ENCODE data around the gene YY1. TPM values are rescaled to one million over a fixed set of nuclear protein-coding genes. Genes with fewer than 3 reads are reported as not detected.
"Not testable (repeated sequence)": the region's sequence is repeated elsewhere in the genome, so short reads cannot be mapped to it uniquely, and the experiment has no call there.

Gene YY1
- total RNA-seq, 2 donors from 2014 or later, result 57.4 to 70.1 TPM

DNA sequence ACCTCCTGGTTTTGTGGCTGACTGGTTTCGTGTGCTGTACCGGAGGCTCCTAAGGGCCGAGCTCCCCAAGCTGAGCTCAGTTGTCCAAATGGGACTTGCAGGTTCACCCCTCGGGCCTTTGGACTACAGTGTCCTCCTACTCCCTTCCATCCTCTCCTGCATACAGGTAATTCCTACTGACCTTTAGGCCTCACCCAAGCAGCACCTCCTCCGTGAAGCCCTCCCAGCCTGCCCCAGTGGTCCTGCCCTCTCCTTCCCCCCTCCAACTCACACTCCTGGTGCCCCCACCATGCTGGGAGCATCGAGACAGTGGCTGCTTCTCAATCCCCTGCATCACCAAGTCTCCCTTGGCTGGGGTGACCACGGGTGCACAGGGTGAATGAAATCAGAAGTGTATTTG lies 27.1 kb upstream of the YY1 start:
- intact Hi-C loops (cut with DNase I, micrococcal nuclease), result no loop called here
- no peak for ATAC-seq
- no peak for DNase-seq

DNA sequence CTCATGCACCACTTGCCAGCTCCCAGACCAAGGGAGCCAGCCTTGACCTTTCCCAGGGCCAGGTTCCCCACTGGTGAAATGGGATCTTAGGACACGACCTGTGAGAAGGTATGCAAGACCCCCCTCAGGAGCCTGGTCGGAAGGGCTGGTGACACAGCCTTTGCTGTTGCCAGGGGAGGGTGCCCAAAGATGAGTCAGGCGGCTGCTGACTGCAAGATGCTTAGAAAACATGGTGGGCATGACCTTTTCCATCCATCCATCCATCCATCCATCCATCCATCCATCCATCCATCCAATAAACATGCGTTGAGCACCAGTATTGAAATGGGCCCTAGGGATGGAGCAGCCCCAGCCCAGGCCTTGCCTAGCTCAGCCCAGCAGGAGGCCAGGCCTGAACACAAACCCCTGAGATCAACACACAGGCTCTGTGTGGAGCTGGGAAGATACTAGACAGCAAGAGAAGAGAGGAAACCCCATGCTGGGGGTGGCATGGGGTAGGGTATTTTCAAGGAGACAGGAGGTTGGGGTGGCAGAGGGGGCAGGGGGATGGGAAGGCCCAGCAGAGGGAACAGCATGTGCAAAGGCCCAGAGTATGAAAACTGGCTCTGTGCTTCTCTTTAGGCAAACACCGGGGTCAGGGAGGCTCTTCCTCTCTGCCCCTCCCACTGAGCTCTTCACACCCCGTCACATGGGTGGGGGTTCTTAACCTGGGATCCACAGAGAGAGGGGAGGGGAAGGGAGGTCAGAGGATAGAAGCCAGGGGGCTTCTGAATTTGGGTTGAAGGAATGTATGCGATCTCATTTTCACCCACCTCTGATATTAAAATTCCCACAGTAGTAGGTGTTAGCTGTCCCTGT lies 26.2 kb upstream of the YY1 start:
- no peak for ATAC-seq
- no peak for DNase-seq

DNA sequence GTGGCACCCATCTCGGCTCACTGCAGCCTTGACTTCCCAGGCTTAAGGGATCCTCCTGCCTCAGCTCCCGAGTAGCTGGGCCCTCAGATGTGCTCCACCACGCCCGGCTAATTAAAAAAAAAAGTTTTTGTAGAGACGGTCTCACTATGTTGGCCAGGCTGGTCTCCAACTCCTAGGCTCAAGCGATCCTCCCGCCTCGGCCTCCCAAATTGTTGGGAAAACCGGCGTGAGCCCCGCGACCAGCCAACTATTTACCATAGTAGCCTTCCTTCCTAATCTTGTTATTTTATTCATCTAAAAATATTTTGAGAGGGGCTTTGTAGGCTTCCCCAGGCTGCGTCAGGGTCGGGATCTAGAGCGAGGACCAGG lies 25.4 kb upstream of the YY1 start:
- no peak for ATAC-seq
- intact Hi-C loops (cut with DNase I, micrococcal nuclease), result no loop called here
- no peak for DNase-seq

More for the DNA sequence above, 26.2 kb upstream of the YY1 start:
- intact Hi-C loops (cut with DNase I, micrococcal nuclease), result no loop called here

DNA sequence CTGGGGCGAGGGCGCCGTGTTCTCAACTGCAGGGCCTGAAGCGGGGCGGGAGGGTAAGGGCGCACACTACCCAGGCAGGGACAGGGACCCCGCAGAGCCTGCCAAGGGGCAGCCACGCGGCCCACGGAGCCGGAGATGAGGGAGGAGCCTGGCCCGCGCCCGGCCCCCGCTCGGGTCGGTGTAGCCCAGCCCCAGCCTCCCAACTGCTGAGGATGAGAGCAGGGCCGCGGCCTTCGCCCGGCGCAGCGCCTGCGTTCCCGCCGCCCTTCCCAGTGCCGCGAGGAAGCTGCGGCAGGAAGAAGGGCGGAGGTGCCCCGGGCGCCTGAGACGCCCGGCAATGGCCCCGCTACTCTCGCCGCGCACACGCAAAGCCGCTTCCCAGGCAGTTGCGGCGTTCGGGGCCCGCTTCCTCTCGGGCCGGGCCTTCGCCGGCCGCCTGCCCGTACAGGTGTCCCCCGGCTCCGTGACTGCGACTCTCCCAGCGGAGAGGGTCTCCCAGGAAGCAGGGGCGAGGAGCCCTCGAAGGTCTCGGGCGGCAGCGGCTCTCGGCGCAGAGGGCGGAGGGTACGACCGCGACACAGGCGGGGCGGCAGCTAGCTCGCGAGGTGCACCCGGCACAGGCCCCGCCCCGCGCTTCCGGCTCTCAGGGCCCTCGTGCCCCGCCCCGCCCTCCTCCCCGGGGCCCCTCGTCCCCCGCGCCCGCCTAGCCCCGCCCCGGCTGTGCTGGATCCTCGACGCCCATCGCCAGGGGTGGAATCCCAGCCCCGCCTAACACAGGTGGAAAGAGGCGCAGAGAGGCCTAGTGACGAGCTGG lies 24.8 kb upstream of the YY1 start:
- peak; percentile 95 for ATAC-seq
- peak; percentile 93 to 98 for DNase-seq
- intact Hi-C loops (cut with DNase I, micrococcal nuclease), result no loop called here

DNA sequence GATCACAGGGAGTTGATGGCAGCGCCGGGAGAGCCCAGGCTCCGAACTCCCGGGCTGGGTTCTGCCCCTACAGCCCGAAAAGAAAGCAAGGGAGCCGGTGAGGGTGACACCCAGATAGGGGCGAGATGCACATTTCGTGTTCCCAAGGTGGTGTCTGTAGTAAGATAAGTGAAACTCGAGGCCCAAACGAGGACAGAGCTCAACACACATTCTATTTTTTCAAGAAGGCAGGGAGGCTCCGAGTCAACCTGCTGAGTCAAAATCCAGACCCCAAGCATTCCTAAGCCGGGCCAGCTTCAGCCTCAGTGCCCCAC lies 24.2 kb upstream of the YY1 start:
- ATAC-seq (no peak), DNase-seq (no peak)
- intact Hi-C loops (cut with DNase I, micrococcal nuclease), result no loop called here

DNA sequence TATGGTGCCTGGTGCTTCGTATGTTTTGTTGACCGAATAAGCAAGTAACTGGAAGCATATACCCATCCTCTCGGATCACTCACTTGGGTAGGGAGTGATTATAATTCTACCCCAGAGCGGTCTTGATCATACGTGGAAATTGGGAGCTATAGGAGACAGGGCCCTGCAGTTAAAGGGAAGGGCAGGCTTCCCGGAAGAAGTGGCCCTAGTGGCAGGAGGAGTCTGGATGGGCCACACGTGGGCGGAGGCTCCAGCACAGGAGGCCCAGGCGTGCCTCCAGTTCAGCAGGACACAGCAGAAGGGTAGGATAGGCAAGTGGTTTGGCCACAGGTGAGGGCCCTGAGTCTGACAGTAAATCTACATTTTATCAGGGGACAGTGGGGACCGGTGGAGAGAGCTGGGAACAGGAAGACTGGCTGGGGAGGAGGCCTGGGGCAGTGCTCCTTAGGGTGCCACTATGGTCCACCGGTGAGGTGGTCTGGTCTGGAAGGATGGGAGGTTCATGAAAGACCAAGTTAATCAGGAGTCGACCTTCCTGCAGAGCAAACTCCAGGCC lies 23.5 kb upstream of the YY1 start:
- intact Hi-C loops (cut with DNase I, micrococcal nuclease), result no loop called here
- ATAC-seq (peak; percentile 9), DNase-seq (peak in 1 of 2 donors; percentile 16)

DNA sequence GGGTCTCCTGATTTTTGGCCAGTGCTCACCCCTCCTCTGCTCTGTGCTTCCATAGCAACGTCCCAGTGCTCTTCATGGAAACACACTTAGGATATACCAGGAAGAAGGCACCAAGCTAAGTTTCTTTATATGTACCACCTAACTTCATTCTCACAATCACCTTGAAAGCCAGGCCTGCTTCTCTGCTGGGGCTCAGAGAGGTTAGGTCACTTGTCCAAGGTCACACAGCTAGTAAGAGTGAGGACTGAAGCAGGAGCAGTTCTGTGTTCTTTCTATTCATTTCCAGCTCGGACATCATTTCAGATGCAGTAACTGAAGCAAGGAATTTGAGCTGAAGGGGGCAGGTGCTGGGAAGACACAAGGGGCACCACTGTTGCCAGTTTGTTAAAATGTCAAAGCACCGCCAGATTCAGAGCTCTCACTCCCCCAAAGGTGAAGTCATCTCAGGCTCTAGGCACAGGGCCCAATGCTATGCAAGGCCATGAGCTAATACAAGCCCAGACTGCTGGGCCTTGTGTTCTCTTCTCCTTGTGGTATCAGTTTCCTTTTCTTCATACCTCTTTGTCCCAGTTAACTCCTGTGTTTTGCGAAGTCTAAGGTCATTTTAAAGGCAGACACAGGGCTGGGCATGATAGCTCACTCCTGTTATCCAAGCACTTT lies 19.7 kb upstream of the YY1 start:
- no peak for ATAC-seq
- no peak for DNase-seq

DNA sequence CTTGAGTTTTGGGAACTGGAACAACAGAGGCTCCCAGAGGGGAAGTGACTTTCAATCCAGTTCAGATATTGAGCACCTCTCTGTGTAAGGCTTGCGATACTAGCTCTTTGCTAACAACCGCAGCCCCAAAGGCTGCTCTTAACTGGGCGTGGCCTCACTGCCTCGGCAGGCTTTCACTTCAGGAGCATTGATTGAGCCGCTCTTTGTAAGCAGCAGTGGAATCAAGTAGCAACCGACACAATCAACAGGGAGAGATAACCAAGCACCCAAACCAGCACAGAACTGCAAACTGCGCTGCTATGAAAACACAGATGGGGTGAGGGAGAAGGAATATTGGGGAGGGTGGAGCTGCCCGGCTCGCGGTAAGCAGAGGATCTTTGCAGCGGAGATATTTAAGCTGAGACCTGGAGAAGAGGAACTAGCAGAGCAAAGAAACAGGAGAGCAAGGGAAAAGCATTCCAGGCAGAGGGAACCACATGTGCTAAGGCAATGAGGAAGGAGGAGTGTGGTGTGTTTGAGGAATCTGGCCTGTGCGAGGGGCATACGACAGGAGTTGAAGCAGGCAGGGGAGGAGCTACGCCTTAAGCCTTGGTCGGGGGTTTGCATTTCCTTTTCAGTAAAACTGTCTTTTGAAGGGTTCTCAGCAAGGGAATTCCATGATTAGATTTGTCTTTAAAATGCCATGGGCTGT lies 17.3 kb upstream of the YY1 start:
- DNase-seq, result peak; percentile 67 to 75
- ATAC-seq, result peak; percentile 87
- intact Hi-C loops (cut with DNase I, micrococcal nuclease), result no loop called here

More for the DNA sequence above, 19.7 kb upstream of the YY1 start:
- intact Hi-C loops (cut with DNase I, micrococcal nuclease), result no loop called here

DNA sequence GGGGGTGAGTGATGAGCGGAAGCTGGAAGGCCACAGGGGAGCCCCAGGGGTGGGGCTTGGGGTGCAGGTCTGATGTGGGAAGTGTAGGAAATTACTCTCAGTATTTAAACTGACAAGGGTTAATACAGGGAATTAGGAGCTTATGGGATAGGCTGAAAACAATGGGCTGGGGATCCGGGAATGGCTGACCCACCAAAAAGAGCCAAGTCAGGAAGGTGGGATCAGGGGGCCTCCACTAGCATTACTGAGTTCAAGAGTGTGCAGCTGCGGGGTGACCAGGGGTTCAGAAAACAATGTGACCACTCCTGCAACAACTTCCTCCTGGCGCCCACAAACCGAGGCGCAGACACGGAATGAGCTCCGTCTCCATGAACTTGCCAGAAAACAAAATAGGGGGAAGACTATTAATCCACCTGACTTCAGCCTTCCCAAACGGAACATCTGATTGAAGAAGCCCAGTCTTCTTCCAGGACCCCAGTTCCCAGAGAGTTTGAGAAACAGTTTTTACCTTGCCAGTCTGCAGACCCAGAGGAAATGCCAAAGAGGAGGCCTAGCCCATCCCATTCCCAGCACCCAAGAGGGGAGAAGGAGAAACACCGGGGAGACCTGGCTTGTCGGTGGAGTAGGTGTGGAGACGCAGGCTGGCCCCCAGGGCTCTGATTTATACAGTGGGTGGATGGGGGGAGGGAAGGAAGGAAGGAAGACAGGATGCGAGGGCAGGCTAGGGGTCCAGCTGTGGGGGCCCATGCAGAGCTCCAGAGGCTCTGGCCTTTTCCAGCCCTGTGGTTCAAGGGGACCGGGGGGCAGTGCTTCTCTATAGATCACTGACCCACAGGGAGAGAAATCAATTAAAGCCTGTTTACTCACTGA lies 16.5 kb upstream of the YY1 start:
- DNase-seq (no peak), ATAC-seq (peak; percentile 2)
- intact Hi-C loops (cut with DNase I, micrococcal nuclease), result no loop called here

DNA sequence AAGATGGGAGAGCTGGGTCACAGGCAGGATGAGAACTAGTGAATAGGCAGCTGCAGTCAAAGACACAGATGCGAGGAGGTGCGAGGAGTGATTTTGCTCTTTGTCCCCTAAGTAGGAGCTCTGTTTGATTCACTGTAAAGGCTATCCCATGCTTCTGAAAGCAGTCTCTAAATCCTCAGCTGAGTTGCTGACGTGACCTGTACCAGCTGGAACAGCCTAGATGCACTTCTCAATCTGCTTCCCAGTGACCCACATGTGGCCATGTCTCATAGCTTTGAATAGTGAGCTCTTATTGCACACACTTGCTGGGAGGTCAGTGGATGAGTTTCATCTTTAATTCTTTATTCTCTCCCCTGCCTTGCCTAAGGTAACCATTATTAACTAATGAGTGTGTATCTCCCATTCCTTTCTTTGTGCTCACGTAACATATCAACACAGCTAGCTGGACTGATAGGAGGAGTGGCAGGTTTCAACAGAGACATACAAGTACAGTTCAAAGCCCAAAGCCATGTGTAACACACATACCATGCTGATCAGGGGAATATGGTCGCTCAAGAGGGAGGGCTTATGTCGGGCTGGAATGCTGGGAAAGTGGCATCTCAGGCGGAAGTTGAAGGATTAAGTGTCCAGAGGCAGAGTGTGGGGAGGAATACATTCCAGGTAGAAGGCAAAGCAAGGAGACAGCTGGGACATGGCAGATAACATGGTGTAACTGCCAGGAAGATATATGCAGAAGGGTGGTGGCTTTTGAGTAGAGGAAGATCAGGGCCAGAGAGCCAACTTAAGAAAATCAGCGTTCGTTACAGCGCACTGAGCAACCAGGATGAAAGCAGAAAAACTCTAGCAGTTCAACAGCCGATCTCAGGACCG lies 15.4 kb upstream of the YY1 start:
- DNase-seq (no peak), ATAC-seq (no peak)
- intact Hi-C loops (cut with DNase I, micrococcal nuclease), result no loop called here

DNA sequence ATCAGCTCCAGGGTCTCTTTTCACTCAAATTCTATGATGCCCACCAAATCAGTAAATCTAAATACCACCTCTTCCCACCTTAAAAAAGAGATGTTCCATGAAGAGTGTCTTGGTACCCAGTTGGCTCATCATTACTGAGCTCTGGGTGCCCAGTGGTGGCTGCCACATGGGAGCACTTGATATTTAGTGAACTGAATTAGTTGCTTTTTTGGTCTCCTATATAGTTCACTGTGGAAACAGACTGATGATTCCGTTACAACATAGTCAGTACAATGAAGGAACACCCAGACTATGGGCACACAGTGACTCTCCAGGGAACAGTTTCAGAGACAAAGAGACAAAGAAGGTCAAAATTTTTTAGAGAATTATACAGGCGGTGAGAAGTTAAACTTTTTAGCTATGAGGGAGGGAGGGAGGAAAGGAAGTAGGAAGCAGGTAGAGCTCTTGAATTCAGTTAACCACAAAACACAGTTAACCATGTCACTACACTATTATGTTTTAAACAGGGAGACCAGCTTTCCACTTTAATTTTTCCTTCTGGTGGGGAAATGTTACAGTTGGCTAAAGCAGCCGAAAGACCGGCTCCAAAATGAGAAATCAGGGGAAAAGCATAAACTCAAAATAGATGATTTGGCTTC lies 14.6 kb upstream of the YY1 start:
- DNase-seq (no peak), ATAC-seq (no peak)
- intact Hi-C loops (cut with DNase I, micrococcal nuclease), result no loop called here

DNA sequence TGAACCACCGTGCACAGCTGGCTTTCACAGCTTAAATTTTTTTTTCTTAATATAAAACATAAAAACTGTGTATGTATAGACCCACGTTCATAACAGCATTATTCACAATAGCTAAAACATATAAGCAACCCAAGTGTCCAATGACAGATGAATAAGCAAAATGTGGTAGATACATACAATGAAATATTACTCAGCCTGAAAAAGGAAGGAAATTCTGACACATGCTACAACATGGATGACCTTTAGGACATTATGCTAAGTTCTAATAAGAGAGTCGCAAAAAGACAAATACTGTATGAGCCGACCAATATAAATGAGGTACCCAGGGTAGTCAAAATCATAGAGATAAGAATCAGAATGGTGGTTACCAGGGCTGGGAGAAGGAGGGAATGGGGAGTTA lies 13.8 kb upstream of the YY1 start:
- DNase-seq (no peak), ATAC-seq (no peak)
- intact Hi-C loops (cut with DNase I, micrococcal nuclease), result no loop called here

DNA sequence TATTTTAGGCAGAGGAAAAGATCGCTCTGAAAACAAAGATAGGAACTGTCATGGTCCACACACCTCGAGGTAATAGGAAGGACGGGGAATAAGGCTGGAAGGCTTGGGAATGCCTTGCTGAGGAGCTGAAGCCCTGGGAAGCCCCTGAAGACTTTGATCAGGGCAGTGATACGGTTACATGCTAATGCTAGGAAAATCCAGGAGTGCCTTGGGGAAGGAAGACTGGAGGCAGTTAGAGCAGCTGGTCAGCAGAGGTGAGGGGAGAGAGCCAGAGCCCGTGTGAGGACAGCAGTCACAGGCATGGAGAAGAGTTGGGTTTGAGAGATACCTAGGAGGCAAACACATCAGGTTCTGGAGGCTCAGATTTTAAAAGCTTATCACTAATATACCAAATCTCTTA lies 8.6 kb upstream of the YY1 start:
- no peak for ATAC-seq
- no peak for DNase-seq
- intact Hi-C loops (cut with DNase I, micrococcal nuclease), result no loop called here

DNA sequence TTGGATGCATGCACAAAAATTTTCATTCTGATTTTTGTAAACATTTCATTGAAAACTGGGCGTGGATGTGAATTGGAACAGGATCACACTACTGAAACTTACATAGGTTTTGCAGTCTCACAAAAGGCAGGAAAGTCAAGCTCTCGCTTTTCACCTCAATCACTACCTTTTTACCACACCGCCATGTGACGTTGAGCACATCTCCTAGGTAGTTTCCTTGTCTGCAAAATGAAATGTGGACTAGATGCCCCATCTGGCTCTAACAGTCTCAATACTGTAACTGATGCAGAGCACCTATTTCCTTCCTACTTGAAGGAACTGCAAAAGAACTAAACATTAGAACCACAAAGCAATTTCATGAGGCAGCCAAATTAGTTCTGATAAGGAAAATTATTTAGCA lies 4.4 kb upstream of the YY1 start:
- ATAC-seq (no peak), DNase-seq (no peak)
- intact Hi-C loops (cut with DNase I, micrococcal nuclease), result no loop called here

DNA sequence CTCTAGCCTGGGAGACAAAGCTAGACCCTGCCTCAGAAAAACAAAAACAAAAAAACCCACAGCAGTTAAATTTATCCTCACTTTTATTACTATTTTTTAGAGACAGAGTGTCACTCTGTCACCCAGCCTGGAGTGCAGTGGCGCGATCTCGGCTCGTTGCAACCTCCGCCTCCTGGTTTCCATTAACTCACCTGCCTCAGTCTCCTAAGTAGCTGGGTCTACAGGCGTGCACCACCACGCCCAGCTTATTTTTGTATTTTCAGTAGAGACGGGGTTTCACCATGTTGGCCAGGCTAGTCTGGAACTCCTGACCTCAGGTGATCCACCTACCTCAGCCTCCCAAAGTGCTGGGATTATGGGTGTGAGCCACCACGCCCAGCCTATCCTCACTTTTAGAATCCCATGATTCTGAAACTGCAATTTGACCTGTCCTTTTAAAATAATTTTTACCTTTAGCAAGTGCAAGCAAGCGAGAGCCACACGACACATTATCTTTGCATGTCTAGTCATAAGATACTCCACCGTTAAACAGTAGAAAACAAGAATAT lies 2.6 kb upstream of the YY1 start:
- DNase-seq; ATAC-seq; intact Hi-C loops (cut with DNase I, micrococcal nuclease): not testable (repeated sequence)

DNA sequence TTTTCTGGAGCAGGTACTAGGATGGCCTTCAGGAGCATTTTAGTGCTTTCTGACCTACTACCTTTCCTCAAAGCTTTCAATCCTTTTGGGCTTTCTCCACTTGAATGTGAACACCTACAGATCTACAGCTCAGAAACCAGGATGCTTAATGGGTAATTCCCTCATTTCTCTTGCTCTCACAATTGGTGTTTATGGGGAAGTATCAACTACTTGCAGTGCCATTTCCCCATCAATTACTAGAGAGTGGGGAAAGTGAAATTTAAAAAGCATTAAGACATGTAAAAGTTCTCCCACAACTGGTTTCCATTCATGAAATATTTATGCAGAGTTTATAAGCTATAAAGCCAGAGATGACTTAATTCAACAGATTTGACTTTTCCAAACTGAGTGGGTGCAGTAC lies 2.1 kb upstream of the YY1 start:
- ATAC-seq (no peak), DNase-seq (no peak)
- intact Hi-C loops (cut with DNase I, micrococcal nuclease), result no loop called here
